Glomerular visceral epithelial cell (primary cell): ENCODE data around the gene DUS1L.

Source experiments
- DNase-seq: peaks from one replicate; pipeline ENCODE4 v3.0.0-alpha.2; 2016; ENCODE audit errors: extremely low spot score

Gene DUS1L

DNA sequence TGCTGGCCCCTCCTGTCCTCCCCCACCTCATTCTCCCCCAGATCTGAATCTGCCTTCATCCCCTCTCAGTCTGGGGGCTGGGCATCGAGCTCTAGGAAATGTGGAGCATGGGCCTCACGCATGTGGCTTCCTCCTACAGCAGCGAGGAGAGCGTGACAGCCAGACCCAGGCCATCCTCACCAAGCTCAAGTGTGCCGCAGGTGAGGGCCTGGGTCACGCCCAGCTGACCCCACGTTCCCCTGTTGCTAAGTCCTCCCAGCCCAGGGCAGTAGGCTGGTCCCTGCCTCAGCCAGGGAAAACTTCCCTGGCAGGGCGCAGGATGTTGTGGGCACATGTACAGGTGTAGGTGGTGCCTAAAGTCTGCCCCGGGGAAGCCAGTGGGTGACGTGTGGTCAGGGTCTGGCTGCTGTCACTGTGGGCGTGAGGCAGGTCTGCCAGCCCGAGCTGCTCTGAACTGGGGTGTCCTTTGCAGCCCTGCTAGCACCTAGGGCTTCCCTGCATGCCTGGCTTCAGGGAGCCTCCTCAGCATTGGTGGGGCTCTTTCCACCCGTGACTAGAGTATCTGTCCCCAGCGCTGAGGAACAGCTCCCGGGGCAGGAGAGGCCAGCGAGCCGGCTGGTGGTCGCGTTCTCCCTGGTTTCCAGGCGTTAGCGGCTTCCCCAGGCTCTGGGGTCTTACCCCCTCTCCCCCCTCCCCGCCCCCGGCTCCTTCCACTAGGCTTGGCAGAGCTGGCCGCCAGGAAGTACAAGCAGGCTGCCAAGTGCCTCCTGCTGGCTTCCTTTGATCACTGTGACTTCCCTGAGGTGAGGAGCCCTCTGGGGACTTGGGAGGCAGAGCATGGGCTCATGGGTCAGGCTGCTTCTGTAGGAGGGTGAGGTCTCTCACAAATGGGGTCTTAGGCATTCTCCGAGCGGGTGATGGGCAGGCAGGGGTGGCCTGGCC lies 10.3 kb downstream of the DUS1L start:
- DNase-seq, result no peak

DNA sequence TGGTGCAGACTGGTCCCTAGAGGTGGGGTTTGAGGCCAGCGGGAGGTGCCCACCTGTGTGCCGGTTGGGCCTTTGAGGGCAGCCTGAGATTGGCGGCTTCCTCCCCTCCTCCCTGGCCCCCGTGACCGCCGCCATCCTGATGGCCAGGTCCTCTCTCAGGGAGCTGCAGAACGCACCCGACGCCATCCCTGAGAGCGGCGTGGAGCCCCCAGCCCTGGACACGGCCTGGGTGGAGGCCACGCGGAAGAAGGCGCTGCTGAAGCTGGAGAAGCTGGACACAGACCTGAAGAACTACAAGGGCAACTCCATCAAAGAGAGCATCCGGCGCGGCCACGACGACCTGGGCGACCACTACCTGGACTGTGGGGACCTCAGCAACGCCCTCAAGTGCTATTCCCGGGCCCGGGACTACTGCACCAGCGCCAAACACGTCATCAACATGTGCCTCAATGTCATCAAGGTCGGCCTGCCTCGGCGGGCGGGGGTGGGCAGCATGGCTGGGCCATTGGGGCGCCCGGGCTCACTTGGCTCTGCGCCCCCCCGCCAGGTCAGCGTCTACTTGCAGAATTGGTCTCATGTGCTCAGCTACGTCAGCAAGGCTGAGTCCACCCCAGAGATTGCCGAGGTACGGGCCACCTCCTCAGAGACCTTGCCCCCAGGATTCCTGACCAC lies 11.1 kb downstream of the DUS1L start:
- no peak for DNase-seq

DNA sequence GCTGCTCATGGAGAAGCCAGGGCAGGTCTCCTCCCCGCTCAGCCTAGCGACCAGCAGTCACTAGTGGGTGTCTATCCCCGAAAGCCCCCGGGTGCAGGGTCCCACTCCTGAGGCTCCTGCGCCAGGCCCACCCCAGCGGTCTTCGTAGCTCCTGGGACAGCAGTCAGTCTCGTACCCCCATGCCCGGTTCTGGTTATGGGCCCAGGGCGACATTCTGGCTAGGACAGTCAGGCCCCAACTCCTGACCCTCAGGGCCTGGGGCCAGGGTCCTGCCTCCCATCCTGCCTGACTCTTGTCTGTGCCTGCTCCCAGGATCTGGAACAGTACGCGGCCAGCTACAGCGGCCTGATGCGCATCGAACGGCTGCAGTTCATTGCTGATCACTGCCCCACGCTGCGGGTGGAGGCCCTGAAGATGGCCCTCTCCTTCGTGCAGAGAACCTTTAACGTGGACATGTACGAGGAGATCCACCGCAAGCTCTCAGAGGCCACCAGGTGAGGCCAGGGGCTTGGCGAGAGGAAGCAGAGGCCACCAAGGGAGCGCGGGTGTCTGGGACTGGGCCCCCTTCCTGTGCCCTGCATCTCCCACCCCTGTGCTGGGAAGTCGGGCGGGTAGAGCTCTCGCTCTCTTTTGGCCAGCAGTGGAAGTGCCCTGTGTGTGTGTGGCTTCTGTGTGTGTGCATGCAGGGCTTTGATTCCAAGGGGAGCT lies 11.9 kb downstream of the DUS1L start:
- DNase-seq, result no peak

- DNase-seq, result no peak
These were observed 12.5 kb downstream of the DUS1L start for GRCh38 chr17:82053130-82053529.

- no peak for DNase-seq
These were observed 13.0 kb downstream of the DUS1L start for GRCh38 chr17:82052638-82053059.

GRCh38 chr17:82051776-82052637 lies 13.6 kb downstream of the DUS1L start, which contains the start of the genes GPS1 and RFNG:
Gene GPS1 (plus strand): TSS chr17:82051898. CDS start chr17:82051932, 34 bp downstream.
Gene RFNG (minus strand): TSS chr17:82051811. CDS start chr17:82051766, 45 bp downstream.
- DNase-seq, result peak; percentile 66

- DNase-seq, result no peak
These were observed 14.6 kb downstream of the DUS1L start for GRCh38 chr17:82050761-82051641.

GRCh38 chr17:82050152-82050760 lies 15.3 kb downstream of the DUS1L start:
- no peak for DNase-seq

DNA sequence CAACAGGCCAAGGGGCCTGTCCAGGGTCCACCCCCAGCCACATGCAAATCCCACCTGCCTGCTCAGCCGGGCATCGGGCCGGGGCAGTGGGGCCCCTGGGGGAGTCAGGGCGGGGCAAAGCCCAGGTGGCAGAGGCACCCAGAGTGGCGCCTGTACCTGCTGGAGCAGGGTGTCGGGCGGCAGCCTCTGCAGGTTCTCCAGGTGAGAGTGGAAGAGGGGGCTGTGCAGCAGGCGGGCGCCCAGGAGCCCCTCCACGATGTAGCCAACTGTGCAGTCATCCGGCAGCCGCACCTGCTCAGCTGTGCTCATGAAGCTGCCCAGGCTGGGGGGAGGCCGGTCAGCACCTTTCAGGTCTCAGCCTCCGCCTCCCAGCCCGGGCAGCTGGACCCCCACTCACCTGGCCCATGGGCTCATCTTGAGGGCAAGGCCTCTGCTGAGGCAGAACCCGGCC lies 16.1 kb downstream of the DUS1L start:
- DNase-seq, result no peak

DNA sequence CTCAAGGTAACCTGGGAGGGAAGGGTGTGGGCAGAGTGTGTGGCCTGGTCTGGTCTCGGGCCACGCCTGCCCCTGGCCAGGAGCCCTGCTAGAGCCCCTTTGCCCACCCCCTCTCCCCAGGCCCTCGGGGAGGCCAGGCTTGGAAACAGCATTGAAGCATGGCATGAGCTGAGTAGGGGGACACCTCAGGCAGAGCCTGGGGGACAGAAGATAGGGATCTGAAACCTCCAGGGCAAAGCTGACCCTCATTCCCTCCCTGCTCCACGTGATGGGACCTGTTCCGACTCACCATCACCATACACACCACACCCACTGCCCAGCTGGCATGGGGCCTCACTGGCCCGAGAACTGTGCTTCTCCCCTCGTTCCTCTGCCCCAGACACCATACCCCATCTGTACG lies 16.5 kb downstream of the DUS1L start:
- no peak for DNase-seq

DNA sequence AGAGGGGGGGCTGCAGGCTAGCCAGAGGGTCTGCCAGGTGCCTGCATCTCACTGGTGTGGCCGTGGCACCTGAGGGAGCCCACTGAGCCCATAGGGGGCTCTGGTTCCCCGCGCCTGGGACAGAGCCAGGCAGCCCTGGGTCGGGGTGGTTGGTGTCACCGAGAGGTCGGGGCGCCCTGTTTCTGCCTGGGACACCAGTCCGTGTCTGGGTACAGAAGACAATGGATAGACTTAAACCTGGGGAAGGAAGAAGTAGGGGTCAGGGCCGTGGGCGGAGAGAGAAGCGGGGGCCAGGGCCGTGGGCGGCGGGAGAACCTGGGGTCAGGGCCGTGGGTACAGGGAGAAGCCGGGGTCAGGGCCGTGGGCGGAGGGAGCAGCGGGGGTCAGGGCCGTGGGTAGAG lies 17.0 kb downstream of the DUS1L start:
- DNase-seq, result no peak

GRCh38 chr17:82047914-82048570 lies 17.6 kb downstream of the DUS1L start:
- no peak for DNase-seq

DNA sequence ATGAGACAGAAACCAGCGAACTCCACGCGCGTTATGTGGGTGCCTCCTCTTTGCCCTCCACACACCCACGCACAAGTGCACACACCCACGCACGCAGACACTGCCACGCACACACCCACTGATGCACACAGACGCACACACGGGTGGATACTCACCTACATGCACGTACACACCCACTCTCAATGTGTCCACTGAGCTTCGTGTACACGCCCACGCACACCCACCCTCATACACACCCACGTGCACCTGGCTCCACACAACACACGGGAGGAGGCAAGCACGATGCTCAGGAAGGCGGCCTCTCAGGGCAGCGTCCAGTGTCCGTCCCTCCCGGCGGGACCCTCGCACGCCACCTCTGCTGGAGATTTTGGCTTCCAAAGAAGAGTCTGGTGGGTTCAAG lies 18.2 kb downstream of the DUS1L start:
- no peak for DNase-seq

DNA sequence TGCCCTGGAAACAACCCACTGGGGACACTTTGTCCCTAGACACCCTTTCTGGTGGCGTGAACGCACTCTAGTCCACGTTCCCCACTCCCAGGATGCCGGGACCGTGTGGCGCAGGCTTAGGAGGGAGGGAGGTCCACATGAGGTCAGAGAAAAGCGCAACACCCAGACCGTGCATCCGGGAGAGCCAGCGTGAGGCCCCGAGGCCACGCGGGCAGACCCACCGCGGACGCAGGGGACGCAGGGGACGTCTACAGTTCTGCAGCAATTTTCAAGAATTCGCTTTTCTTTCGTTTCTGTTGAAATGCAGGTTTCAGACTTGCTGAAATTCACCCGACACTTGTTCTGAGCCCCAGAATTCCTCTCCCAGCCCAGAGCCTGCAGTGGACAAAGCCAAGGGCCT lies 18.7 kb downstream of the DUS1L start:
- DNase-seq, result no peak

DNA sequence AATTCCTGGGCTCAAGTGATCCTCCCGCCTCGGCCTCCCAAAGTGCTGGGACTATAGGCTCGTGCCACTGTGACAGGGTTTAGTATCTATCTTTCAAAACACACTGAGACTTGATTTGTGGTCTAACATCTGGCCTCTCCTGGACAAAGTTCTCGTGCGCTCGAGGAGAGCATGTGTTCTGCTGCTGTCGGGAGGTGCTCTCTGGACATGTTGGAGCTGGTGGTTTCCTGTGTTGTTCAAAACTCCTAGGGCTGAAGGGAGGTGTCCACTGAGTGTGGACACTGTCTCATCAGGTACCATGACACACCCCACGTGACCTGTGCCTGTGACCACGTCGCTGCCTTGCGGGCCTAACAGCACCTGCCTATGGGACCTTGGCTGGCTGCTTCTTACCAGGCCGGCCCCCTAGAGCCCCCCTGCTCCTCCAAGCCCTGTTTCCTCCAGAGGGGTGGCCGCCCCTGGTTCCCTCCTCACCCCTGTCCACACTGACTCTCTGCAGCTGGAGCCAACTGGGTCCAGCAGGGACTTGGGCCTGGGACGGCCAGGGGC lies 19.6 kb downstream of the DUS1L start:
- DNase-seq, result no peak

GRCh38 chr17:82043507-82043906 lies 22.1 kb downstream of the DUS1L start:
- no peak for DNase-seq

DNA sequence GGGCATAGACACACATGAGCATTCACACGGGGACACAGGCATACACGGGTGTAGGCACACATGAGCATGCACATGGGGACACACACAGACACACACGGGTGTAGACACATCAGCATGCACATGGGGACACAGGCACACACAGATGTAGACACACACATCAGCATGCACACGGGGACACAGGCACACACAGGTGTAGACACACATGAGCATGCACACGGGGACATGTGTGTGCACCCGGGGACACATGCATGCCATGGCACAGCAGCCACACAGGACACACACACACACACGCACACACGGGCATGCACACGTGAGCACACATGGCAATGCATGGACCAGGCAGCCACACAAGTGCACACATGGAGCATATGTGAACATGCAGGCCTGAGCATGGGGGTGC lies 23.0 kb downstream of the DUS1L start:
- DNase-seq, result no peak

GRCh38 chr17:82041144-82041814 lies 24.3 kb downstream of the DUS1L start:
- no peak for DNase-seq
